ENCODE measurements around the gene GRPEL1.
"Not testable (repeated sequence)": the region's sequence is repeated elsewhere in the genome, so short reads cannot be mapped to it uniquely, and the experiment has no call there.

DNA sequence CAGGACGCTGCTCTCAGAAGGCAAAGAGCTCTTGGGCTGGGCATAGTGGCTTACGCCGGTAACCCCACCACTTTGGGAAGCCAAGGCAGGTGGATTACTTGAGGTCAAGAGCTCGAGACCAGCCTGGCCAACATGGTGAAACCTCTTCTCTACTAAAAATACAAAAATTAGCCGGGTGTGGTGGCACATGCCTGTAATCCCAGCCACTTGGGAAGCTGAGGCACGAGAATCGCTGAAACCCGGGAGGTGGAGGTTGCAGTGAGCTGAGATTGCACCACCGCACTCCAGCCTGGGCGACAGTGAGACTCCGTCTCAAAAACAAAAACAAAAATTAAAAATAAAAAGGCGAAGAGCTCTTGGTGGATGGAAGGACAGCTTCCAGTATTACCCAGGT is 34.6 kb upstream of the GRPEL1 start:
- TF ChIP-seq ZNF274 (IDR thresholded peaks at IDR 0.05; ENCODE audit: low read depth, low read length); YY1 (IDR thresholded peaks at IDR 0.05; ENCODE audit: insufficient read depth, insufficient read length): not testable (repeated sequence)
